Measurements from ENCODE around the gene AQP12B. TPM values are rescaled to one million over a fixed set of nuclear protein-coding genes. Genes with fewer than 3 reads are reported as not detected.
"Not testable (repeated sequence)": the region's sequence is repeated elsewhere in the genome, so short reads cannot be mapped to it uniquely, and the experiment has no call there.

The AQP12B gene
- total RNA-seq, 1 experiment from 2014 or later: not detected

- not testable (repeated sequence) for H4K5ac ChIP-seq (ENCODE audit: insufficient read length, low read depth, low read length); H2BK5ac ChIP-seq (ENCODE audit: insufficient read length, low read length); DNase-seq; H2AFZ ChIP-seq (ENCODE audit: low read length); H3T11ph ChIP-seq (ENCODE audit: low read length); H3K23ac ChIP-seq (ENCODE audit: insufficient read length, low read depth, low read length); H2BK15ac ChIP-seq (ENCODE audit: low read depth, low read length); H3K4me2 ChIP-seq (ENCODE audit: insufficient read depth, insufficient read length, low read length); H2BK20ac ChIP-seq (ENCODE audit: low read depth, low read length, poor library complexity, severe bottlenecking); H3K4ac ChIP-seq (ENCODE audit: low read depth, low read length); H3K9me3 Mint-ChIP-seq; H2BK120ac ChIP-seq (ENCODE audit: low read depth, low read length, poor library complexity, severe bottlenecking); H3K14ac ChIP-seq (ENCODE audit: insufficient read depth, low read length); H3K9ac ChIP-seq (ENCODE audit: extremely low read depth, insufficient read length, low read length); H3K23me2 ChIP-seq (ENCODE audit: insufficient read length, low read depth, low read length, poor library complexity, severe bottlenecking); H2AK5ac ChIP-seq (ENCODE audit: insufficient read length, low read length); H3K4me3 Mint-ChIP-seq; H3K56ac ChIP-seq (ENCODE audit: insufficient read length, low read depth, low read length); H2BK12ac ChIP-seq (ENCODE audit: insufficient read length, low read depth, low read length); H3K79me1 ChIP-seq (ENCODE audit: insufficient read depth, low read depth, low read length, poor library complexity, severe bottlenecking); H3K18ac ChIP-seq (ENCODE audit: insufficient read length, low read depth, low read length); H3K36me3 Mint-ChIP-seq (ENCODE audit: insufficient read depth in 1 of 3, low read depth in 3 of 3); H3K79me2 ChIP-seq (ENCODE audit: insufficient read depth, low read length); H4K8ac ChIP-seq (replicated peaks; ENCODE audit: insufficient read length, low read depth, low read length); H3K9me3 ChIP-seq (ENCODE audit: control insufficient read depth, low read depth, low read length); H3K4me1 Mint-ChIP-seq; H4K91ac ChIP-seq (ENCODE audit: insufficient read length, low read depth, low read length); H4K20me1 ChIP-seq (ENCODE audit: control insufficient read depth, insufficient read depth, insufficient read length); H3K27me3 Mint-ChIP-seq (ENCODE audit: low read depth); H3K4me1 ChIP-seq (ENCODE audit: insufficient read depth, low read length); H3K27ac Mint-ChIP-seq; H3K27ac ChIP-seq (ENCODE audit: insufficient read length, low read depth, low read length); H3K27me3 ChIP-seq (ENCODE audit: insufficient read depth, low read length)
- WGBS (ENCODE audit: extremely low coverage, insufficient read length, low lambda C conversion rate): no CpG with 5 or more reads among the region's 13 CpGs
Measured at GRCh38 chr2:240696469-240696868, 13.8 kb upstream of the AQP12B start.

- not testable (repeated sequence) for H3K4me1 Mint-ChIP-seq; H4K8ac ChIP-seq (replicated peaks; ENCODE audit: insufficient read length, low read depth, low read length); H3K79me2 ChIP-seq (ENCODE audit: insufficient read depth, low read length); H2BK5ac ChIP-seq (ENCODE audit: insufficient read length, low read length); H2BK12ac ChIP-seq (ENCODE audit: insufficient read length, low read depth, low read length); H3K9me3 Mint-ChIP-seq; H4K91ac ChIP-seq (ENCODE audit: insufficient read length, low read depth, low read length); H2AK5ac ChIP-seq (ENCODE audit: insufficient read length, low read length); H3K27me3 ChIP-seq (ENCODE audit: insufficient read depth, low read length); DNase-seq; H3K4ac ChIP-seq (ENCODE audit: low read depth, low read length); H3K27me3 Mint-ChIP-seq (ENCODE audit: low read depth); H3K4me2 ChIP-seq (ENCODE audit: insufficient read depth, insufficient read length, low read length); H3K27ac ChIP-seq (ENCODE audit: insufficient read length, low read depth, low read length); H3K4me3 Mint-ChIP-seq; H3K14ac ChIP-seq (ENCODE audit: insufficient read depth, low read length); H3K56ac ChIP-seq (ENCODE audit: insufficient read length, low read depth, low read length); H3K4me1 ChIP-seq (ENCODE audit: insufficient read depth, low read length); H3K79me1 ChIP-seq (ENCODE audit: insufficient read depth, low read depth, low read length, poor library complexity, severe bottlenecking); H3K36me3 Mint-ChIP-seq (ENCODE audit: insufficient read depth in 1 of 3, low read depth in 3 of 3); H3K23me2 ChIP-seq (ENCODE audit: insufficient read length, low read depth, low read length, poor library complexity, severe bottlenecking); H3T11ph ChIP-seq (ENCODE audit: low read length); H2BK120ac ChIP-seq (ENCODE audit: low read depth, low read length, poor library complexity, severe bottlenecking); H3K9me3 ChIP-seq (ENCODE audit: control insufficient read depth, low read depth, low read length); H3K9ac ChIP-seq (ENCODE audit: extremely low read depth, insufficient read length, low read length); H4K5ac ChIP-seq (ENCODE audit: insufficient read length, low read depth, low read length); H3K18ac ChIP-seq (ENCODE audit: insufficient read length, low read depth, low read length); H2AFZ ChIP-seq (ENCODE audit: low read length); H2BK15ac ChIP-seq (ENCODE audit: low read depth, low read length); H4K20me1 ChIP-seq (ENCODE audit: control insufficient read depth, insufficient read depth, insufficient read length); H3K23ac ChIP-seq (ENCODE audit: insufficient read length, low read depth, low read length); H2BK20ac ChIP-seq (ENCODE audit: low read depth, low read length, poor library complexity, severe bottlenecking); H3K27ac Mint-ChIP-seq
- WGBS (ENCODE audit: extremely low coverage, insufficient read length, low lambda C conversion rate): no CpG with 5 or more reads among the region's 19 CpGs
Measured at GRCh38 chr2:240695593-240695992, 12.9 kb upstream of the AQP12B start.
